Stimulated activated naive B cell treated with anti-CD40 and anti-IgM and Interleukin-4, amounts not matched to agents 10 μg/mL and 1 μg/mL and 100 μg/mL, for 72 hours (primary cell): ENCODE measurements around the gene CARD18.
A peak's percentile ranks its signal among the peaks of the same experiment; 100 is the strongest.
"Not testable (repeated sequence)": the region's sequence is repeated elsewhere in the genome, so short reads cannot be mapped to it uniquely, and the experiment has no call there.

ENCODE experiments used
- ATAC-seq, 2 donors: fragments of 150-1000 bp; cut with Tn5 transposase; replicated peaks; 2 replicates each; pipeline ENCODE4 v1.10.0; 2021; ENCODE audit warnings: moderate library complexity in 1 of 2
- DNase-seq: peaks from one replicate; pipeline ENCODE4 v3.0.0; 2021
- H3K27ac Mint-ChIP-seq: one replicate; pipeline ENCODE4 v1.8.0; 2022; ENCODE audit warnings: mild to moderate bottlenecking, mixed read lengths
- H3K27me3 Mint-ChIP-seq, 2 donors: one replicate each; pipeline ENCODE4 v1.8.0; 2022; ENCODE audit warnings: mixed read lengths in 2 of 2
- H3K36me3 Mint-ChIP-seq, 2 donors: one replicate each; pipeline ENCODE4 v1.8.0; 2022; ENCODE audit warnings: mixed read lengths in 2 of 2, mild to moderate bottlenecking in 1 of 2
- H3K4me1 Mint-ChIP-seq, 2 donors: one replicate each; pipeline ENCODE4 v1.8.0; 2022; ENCODE audit warnings: mixed read lengths in 2 of 2, mild to moderate bottlenecking in 1 of 2
- H3K4me3 Mint-ChIP-seq, 2 donors: one replicate each; pipeline ENCODE4 v1.8.0; 2022; ENCODE audit warnings: mild to moderate bottlenecking in 2 of 2, mixed read lengths in 2 of 2, moderate library complexity in 1 of 2
- H3K9me3 Mint-ChIP-seq, 2 donors: one replicate each; pipeline ENCODE4 v1.8.0; 2022; ENCODE audit warnings: mixed read lengths in 2 of 2, mild to moderate bottlenecking in 1 of 2

The CARD18 gene

GRCh38 chr11:105109855-105110687 is 29.5 kb downstream of the CARD18 start:
- DNase-seq: no peak
- no peak overlapping the region for H3K4me3 Mint-ChIP-seq
- ATAC-seq: no peak

GRCh38 chr11:105109321-105109720 is 30.2 kb downstream of the CARD18 start:
- no peak for ATAC-seq
- no peak overlapping the region for H3K4me3 Mint-ChIP-seq
- H3K36me3 Mint-ChIP-seq: no peaks in the 10 kb centered on the region
- H3K4me1 Mint-ChIP-seq: peaks cover 4 to 21% of the 10 kb centered on the region in 2 donors
- H3K27ac Mint-ChIP-seq: no peak overlapping the region
- peaks cover 11 to 14% of the 10 kb centered on the region in 2 donors for H3K27me3 Mint-ChIP-seq
- DNase-seq: no peak
- peaks cover 0 to 4% of the 10 kb centered on the region in 2 donors for H3K9me3 Mint-ChIP-seq

More at GRCh38 chr11:105109855-105110687, 29.5 kb downstream of the CARD18 start:
- H3K27me3 Mint-ChIP-seq: peaks cover 11 to 14% of the 10 kb centered on the region in 2 donors
- H3K36me3 Mint-ChIP-seq: no peaks in the 10 kb centered on the region
- H3K9me3 Mint-ChIP-seq: peaks cover 0 to 2% of the 10 kb centered on the region in 2 donors
- H3K4me1 Mint-ChIP-seq: peaks cover 4 to 21% of the 10 kb centered on the region in 2 donors
- no peak overlapping the region for H3K27ac Mint-ChIP-seq

GRCh38 chr11:105108247-105108646 is 31.3 kb downstream of the CARD18 start:
- no peak for ATAC-seq
- no peak overlapping the region for H3K4me3 Mint-ChIP-seq
- H3K4me1 Mint-ChIP-seq: peaks cover 4 to 21% of the 10 kb centered on the region in 2 donors
- no peaks in the 10 kb centered on the region for H3K36me3 Mint-ChIP-seq
- DNase-seq: no peak
- H3K27ac Mint-ChIP-seq: no peak overlapping the region
- H3K27me3 Mint-ChIP-seq: peaks cover 10 to 11% of the 10 kb centered on the region in 2 donors
- H3K9me3 Mint-ChIP-seq: peaks cover 0 to 4% of the 10 kb centered on the region in 2 donors

- not testable (repeated sequence) for H3K4me3 Mint-ChIP-seq, H3K27ac Mint-ChIP-seq, ATAC-seq
Observed at GRCh38 chr11:105107226-105107825, 32.2 kb downstream of the CARD18 start.

GRCh38 chr11:105106140-105106539 is 33.4 kb downstream of the CARD18 start:
- Mint-ChIP-seq H3K27ac (no peak overlapping the region), H3K9me3 (peaks cover 0 to 4% of the 10 kb centered on the region in 2 donors), H3K27me3 (peaks cover 10 to 11% of the 10 kb centered on the region in 2 donors), H3K36me3 (no peaks in the 10 kb centered on the region), H3K4me1 (peaks cover 6 to 21% of the 10 kb centered on the region in 2 donors), H3K4me3 (no peak overlapping the region)
- DNase-seq: no peak
- no peak for ATAC-seq

More at GRCh38 chr11:105107226-105107825, 32.2 kb downstream of the CARD18 start:
- H3K9me3 Mint-ChIP-seq, H3K36me3 Mint-ChIP-seq, DNase-seq: not testable (repeated sequence)
- H3K27me3 Mint-ChIP-seq: peaks cover 10 to 11% of the 10 kb centered on the region in 2 donors
- peaks cover 4 to 21% of the 10 kb centered on the region in 2 donors for H3K4me1 Mint-ChIP-seq

GRCh38 chr11:105104292-105104691 is 35.3 kb downstream of the CARD18 start:
- ATAC-seq: no peak
- peaks cover 0 to 4% of the 10 kb centered on the region in 2 donors for H3K9me3 Mint-ChIP-seq
- no peak overlapping the region for H3K27ac Mint-ChIP-seq
- H3K4me1 Mint-ChIP-seq: peaks cover 6 to 12% of the 10 kb centered on the region in 2 donors
- no peaks in the 10 kb centered on the region for H3K36me3 Mint-ChIP-seq
- H3K4me3 Mint-ChIP-seq: no peak overlapping the region
- no peak for DNase-seq
- peaks cover 5 to 6% of the 10 kb centered on the region in 2 donors for H3K27me3 Mint-ChIP-seq

GRCh38 chr11:105103336-105103735 is 36.2 kb downstream of the CARD18 start:
- no peaks in the 10 kb centered on the region for H3K36me3 Mint-ChIP-seq
- peaks cover 6 to 7% of the 10 kb centered on the region in 2 donors for H3K4me1 Mint-ChIP-seq
- H3K9me3 Mint-ChIP-seq: peaks cover 0 to 4% of the 10 kb centered on the region in 2 donors
- H3K27me3 Mint-ChIP-seq: peaks cover 4 to 6% of the 10 kb centered on the region in 2 donors
- ATAC-seq (no peak), DNase-seq (no peak)
- H3K4me3 Mint-ChIP-seq: no peak overlapping the region
- no peak overlapping the region for H3K27ac Mint-ChIP-seq

- H3K36me3 Mint-ChIP-seq, ATAC-seq, H3K27ac Mint-ChIP-seq, H3K27me3 Mint-ChIP-seq, DNase-seq, H3K4me1 Mint-ChIP-seq, H3K4me3 Mint-ChIP-seq, H3K9me3 Mint-ChIP-seq: not testable (repeated sequence)
Observed at GRCh38 chr11:105102079-105102581, 37.4 kb downstream of the CARD18 start.

- Mint-ChIP-seq H3K36me3 (no peaks in the 10 kb centered on the region), H3K4me1 (peaks cover 6 to 7% of the 10 kb centered on the region in 2 donors), H3K9me3 (peaks cover 0 to 4% of the 10 kb centered on the region in 2 donors), H3K27ac (no peak overlapping the region), H3K27me3 (no peaks in the 10 kb centered on the region), H3K4me3 (no peak overlapping the region)
- no peak for DNase-seq
- ATAC-seq: no peak
Observed at GRCh38 chr11:105100981-105101630, 38.5 kb downstream of the CARD18 start.

- DNase-seq (no peak), ATAC-seq (peak in 1 of 2 donors; percentile 31)
- Mint-ChIP-seq H3K4me3 (no peak overlapping the region), H3K36me3 (no peaks in the 10 kb centered on the region), H3K27ac (no peak overlapping the region), H3K9me3 (peaks cover 0 to 3% of the 10 kb centered on the region in 2 donors), H3K27me3 (no peaks in the 10 kb centered on the region), H3K4me1 (peaks cover 6 to 7% of the 10 kb centered on the region in 2 donors)
Observed at GRCh38 chr11:105100206-105100605, 39.4 kb downstream of the CARD18 start.

- not testable (repeated sequence) for ATAC-seq, H3K27ac Mint-ChIP-seq, H3K9me3 Mint-ChIP-seq, H3K4me1 Mint-ChIP-seq, H3K27me3 Mint-ChIP-seq, H3K36me3 Mint-ChIP-seq, H3K4me3 Mint-ChIP-seq, DNase-seq
Observed at GRCh38 chr11:105099594-105099993, 40.0 kb downstream of the CARD18 start.

GRCh38 chr11:105092256-105093239 is 47.0 kb downstream of the CARD18 start:
- ATAC-seq: no peak
- H3K9me3 Mint-ChIP-seq: no peaks in the 10 kb centered on the region
- no peak overlapping the region for H3K27ac Mint-ChIP-seq
- H3K4me3 Mint-ChIP-seq: no peak overlapping the region
- no peak for DNase-seq
- peaks cover 0 to 2% of the 10 kb centered on the region in 2 donors for H3K4me1 Mint-ChIP-seq
- no peaks in the 10 kb centered on the region for H3K36me3 Mint-ChIP-seq
- H3K27me3 Mint-ChIP-seq: peaks cover 3 to 6% of the 10 kb centered on the region in 2 donors
